PC-3 (cell line): ENCODE results near the gene NLRP6. TPM values are rescaled to one million over a fixed set of nuclear protein-coding genes. Genes with fewer than 3 reads are reported as not detected.

Source experiments
- ATAC-seq: fragments of 200-7000 bp; cut with Tn5 transposase; 2 replicates; pipeline ENCODE4 v1.9.1; 2020; ENCODE audit warnings: mild to moderate bottlenecking, moderate library complexity
- BruUV-seq: library from RNA; stranded (reverse); fragments of 400-500 nt; replicated peaks from 2 replicates; lab custom pipeline; 2021; lab: Mats Ljungman, UMichigan
- CTCF ChIA-PET: fragments of 300-600 bp; sonication (Branson Sonifier 250); formaldehyde crosslinking; loops from one replicate; lab custom pipeline; 2022; ENCODE audit warnings: antibody characterized with exemption; lab: Charles Lee
- POLR2A ChIA-PET: fragments of 300-600 bp; sonication (Branson Sonifier 250); formaldehyde crosslinking; loops from one replicate; lab custom pipeline; 2022; ENCODE audit warnings: antibody characterized with exemption; ENCODE audit not compliant: unreplicated experiment; lab: Charles Lee
- DNase-seq: peaks from one replicate; pipeline ENCODE4 v3.0.0-alpha.2; 2015
- H2AFZ ChIP-seq: fragments of 300-600 bp; sonication (generic); 2 replicates; pipeline ENCODE4 v1.6.0; 2016; ENCODE audit warnings: antibody characterized with exemption, low read length
- H3F3A ChIP-seq: fragments of 300-600 bp; sonication (generic); one replicate; pipeline ENCODE4 v1.6.0; 2017; ENCODE audit warnings: antibody characterized with exemption, low read length, control low read depth, mild to moderate bottlenecking; ENCODE audit not compliant: unreplicated experiment
- H3K27ac ChIP-seq: fragments of 300-600 bp; sonication (generic); 2 replicates; pipeline ENCODE4 v1.5.1; 2016; ENCODE audit warnings: mild to moderate bottlenecking, low read length
- H3K27me3 ChIP-seq: fragments of 300-600 bp; sonication (generic); 2 replicates; pipeline ENCODE4 v1.6.1; 2016; ENCODE audit warnings: low read length, mixed read lengths
- H3K36me3 ChIP-seq: fragments of 300-600 bp; sonication (generic); 2 replicates; pipeline ENCODE4 v1.6.1; 2016; ENCODE audit warnings: low read depth, mixed run types, low read length, mixed read lengths
- H3K4me1 ChIP-seq: fragments of 300-600 bp; sonication (generic); 2 replicates; pipeline ENCODE4 v1.5.1; 2016; ENCODE audit warnings: low read length; ENCODE audit not compliant: insufficient read depth
- H3K4me2 ChIP-seq: fragments of 300-600 bp; sonication (generic); 2 replicates; pipeline ENCODE4 v1.6.0; 2016; ENCODE audit warnings: low read length
- H3K4me3 ChIP-seq: fragments of 300-600 bp; sonication (generic); 2 replicates; pipeline ENCODE4 v1.5.1; 2016; ENCODE audit warnings: mild to moderate bottlenecking, low read length, mixed read lengths
- H3K79me2 ChIP-seq: fragments of 300-600 bp; sonication (generic); 2 replicates; pipeline ENCODE4 v1.6.1; 2017; ENCODE audit warnings: low read length, mixed read lengths
- H3K9ac ChIP-seq: fragments of 300-600 bp; sonication (generic); 2 replicates; pipeline ENCODE4 v1.6.0; 2016; ENCODE audit warnings: mild to moderate bottlenecking, low read length
- H3K9me2 ChIP-seq: fragments of 300-600 bp; sonication (generic); replicated peaks from 2 replicates; pipeline ENCODE4 v1.6.1; 2016; ENCODE audit warnings: mixed run types, low read length, mixed read lengths
- H3K9me3 ChIP-seq: fragments of 300-600 bp; sonication (generic); 2 replicates; pipeline ENCODE4 v1.6.1; 2016; ENCODE audit warnings: low read length, mixed read lengths
- H4K20me1 ChIP-seq: fragments of 300-600 bp; sonication (generic); 2 replicates; pipeline ENCODE4 v1.6.1; 2016; ENCODE audit warnings: low read length, mixed read lengths
- EZH2 ChIP-seq: fragments of 300-600 bp; sonication (generic); IDR thresholded peaks from one replicate; pipeline ENCODE4 v1.6.1; 2017; ENCODE audit warnings: antibody characterized with exemption, mild to moderate bottlenecking, low read length; ENCODE audit not compliant: unreplicated experiment
- EZH2phosphoT487 ChIP-seq: fragments of 300-600 bp; sonication (generic); IDR thresholded peaks from 2 replicates; pipeline ENCODE4 v1.6.1; 2018; ENCODE audit warnings: mild to moderate bottlenecking, antibody characterized with exemption, low read length, borderline replicate concordance
- intact Hi-C: fragments of 100-400 bp; cut with micrococcal nuclease; formaldehyde crosslinking; loops from 2 replicates; pipeline ENCODE4 v1.9.0; 2023
- total RNA-seq: library from RNA; depleted of rRNA; stranded (reverse); fragments of >200 nt; gene quantifications from 2 replicates; pipeline ENCODE4 v1.2.3, GENCODE V29; 2014
- TF ChIP-seq, protein P1 (sequence below): fragments of 300-600 bp; sonication (generic); conservative IDR thresholded peaks from 2 replicates; pipeline ENCODE4 v1.5.1; 2017; ENCODE audit warnings: antibody characterized with exemption, low read depth, mild to moderate bottlenecking, low read length

The NLRP6 gene
- total RNA-seq, 1 experiment from 2014 or later = not detected

DNA sequence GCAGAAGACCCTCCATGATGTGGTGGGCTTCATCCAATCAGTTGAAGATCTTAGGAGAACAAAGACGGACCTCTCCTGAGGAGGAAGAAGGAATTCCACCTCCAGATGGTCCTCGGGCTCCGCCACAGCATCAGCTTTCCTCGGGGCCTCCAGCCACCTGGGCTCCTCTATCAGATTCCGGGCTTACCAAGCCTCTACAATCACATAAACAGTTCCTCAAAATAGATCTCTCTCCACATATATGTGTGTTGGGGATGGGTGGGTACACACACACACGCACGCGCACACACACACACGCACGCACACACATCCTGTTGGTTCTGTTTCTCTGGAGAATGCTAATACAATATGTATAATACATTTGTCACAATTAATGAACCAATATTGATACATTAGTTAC is 18.8 kb upstream of the NLRP6 start:
- no peaks in the 10 kb centered on the region for H3K27me3 ChIP-seq
- TF ChIP-seq EZH2 (no peak), EZH2phosphoT487 (no peak)
- TF ChIP-seq, protein P1, sequence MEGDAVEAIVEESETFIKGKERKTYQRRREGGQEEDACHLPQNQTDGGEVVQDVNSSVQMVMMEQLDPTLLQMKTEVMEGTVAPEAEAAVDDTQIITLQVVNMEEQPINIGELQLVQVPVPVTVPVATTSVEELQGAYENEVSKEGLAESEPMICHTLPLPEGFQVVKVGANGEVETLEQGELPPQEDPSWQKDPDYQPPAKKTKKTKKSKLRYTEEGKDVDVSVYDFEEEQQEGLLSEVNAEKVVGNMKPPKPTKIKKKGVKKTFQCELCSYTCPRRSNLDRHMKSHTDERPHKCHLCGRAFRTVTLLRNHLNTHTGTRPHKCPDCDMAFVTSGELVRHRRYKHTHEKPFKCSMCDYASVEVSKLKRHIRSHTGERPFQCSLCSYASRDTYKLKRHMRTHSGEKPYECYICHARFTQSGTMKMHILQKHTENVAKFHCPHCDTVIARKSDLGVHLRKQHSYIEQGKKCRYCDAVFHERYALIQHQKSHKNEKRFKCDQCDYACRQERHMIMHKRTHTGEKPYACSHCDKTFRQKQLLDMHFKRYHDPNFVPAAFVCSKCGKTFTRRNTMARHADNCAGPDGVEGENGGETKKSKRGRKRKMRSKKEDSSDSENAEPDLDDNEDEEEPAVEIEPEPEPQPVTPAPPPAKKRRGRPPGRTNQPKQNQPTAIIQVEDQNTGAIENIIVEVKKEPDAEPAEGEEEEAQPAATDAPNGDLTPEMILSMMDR = no peak
- H3K9ac ChIP-seq = no peak overlapping the region
- H3K79me2 ChIP-seq = no peaks in the 10 kb centered on the region
- no peak overlapping the region for H3K4me3 ChIP-seq
- no peak for ATAC-seq
- H3K36me3 ChIP-seq = no peaks in the 10 kb centered on the region
- ChIA-PET CTCF (no interaction called here), POLR2A (no interaction called here)
- DNase-seq = no peak
- BruUV-seq = no TSS peak
- H3K4me2 ChIP-seq = no peak overlapping the region
- H3K4me1 ChIP-seq = no peaks in the 10 kb centered on the region
- no peaks in the 10 kb centered on the region for H4K20me1 ChIP-seq
- no peaks in the 10 kb centered on the region for H3F3A ChIP-seq
- no peaks in the 10 kb centered on the region for H3K9me2 ChIP-seq
- no peaks in the 10 kb centered on the region for H3K9me3 ChIP-seq
- H3K27ac ChIP-seq = no peak overlapping the region
- intact Hi-C loops = no loop called here
- H2AFZ ChIP-seq = no peak overlapping the region

DNA sequence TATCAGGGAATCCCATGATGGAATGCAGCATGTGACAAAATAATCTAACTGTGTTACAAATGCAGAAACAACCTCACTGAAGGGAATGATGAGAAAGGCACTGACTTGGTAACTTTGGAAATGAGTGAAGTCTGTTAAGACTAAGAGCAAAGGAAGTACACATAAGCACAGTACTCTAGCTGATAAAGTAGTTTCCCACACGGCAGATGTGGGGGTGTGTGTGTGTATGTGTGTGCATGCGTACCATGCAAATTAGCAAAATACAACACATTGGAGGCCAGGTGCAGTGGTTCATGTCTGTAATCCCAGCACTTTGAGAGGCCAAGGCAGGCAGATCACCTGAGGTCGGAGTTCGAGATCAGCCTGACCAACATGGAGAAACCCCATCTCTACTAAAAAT is 16.6 kb upstream of the NLRP6 start:
- Histone ChIP-seq H3K27me3 (no peaks in the 10 kb centered on the region), H3K36me3 (no peaks in the 10 kb centered on the region), H3K27ac (no peak overlapping the region), H3K9me2 (no peaks in the 10 kb centered on the region), H3K4me1 (no peaks in the 10 kb centered on the region), H2AFZ (no peak overlapping the region), H3K79me2 (no peaks in the 10 kb centered on the region), H3K9me3 (no peaks in the 10 kb centered on the region), H3K9ac (no peak overlapping the region), H3K4me2 (no peak overlapping the region), H3K4me3 (no peak overlapping the region), H3F3A (no peaks in the 10 kb centered on the region), H4K20me1 (no peaks in the 10 kb centered on the region)
- ATAC-seq (no peak), DNase-seq (no peak)
- ChIA-PET POLR2A (no interaction called here), CTCF (no interaction called here)
- TF ChIP-seq, protein P1 = no peak
- TF ChIP-seq EZH2phosphoT487 (no peak), EZH2 (no peak)
- BruUV-seq = no TSS peak
- intact Hi-C loops = no loop called here

DNA sequence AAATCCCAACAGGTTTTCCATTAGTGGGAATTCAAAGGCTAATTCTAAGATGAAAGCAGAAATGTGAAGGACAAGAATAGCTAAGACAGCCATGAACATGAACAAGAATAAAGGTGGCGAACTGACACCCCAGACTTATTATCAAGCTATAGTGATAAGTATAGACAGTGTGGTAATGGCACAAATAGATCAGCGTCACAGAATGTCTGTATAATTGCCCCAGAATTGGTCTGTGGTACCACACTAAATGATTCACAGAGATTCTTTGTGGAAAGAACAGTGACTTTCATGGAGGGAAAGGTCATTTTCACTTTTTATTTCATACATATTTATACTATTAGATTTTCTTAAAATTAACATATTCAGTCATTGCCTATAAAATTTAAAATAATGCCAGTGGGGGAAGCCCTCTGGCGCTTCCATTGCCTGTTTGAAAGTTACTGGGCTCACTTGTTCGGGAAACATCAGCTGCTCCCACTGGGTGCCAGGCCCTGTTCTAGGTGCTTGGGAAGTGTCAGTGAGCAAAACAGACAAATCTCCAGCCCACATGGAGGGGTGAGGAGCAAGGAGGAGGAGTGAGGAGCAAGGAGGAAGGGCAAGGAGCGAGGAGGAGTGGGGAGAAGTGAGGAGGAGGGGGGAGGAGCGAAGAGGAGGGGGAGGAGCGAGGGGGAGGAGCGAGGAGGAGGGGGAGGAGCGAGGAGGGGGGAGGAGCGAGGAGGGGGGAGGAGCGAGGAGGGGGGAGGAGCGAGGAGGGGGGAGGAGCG is 11.3 kb upstream of the NLRP6 start:
- Histone ChIP-seq H3K27ac (no peak overlapping the region), H3F3A (no peaks in the 10 kb centered on the region), H3K9me3 (no peaks in the 10 kb centered on the region), H3K4me2 (no peak overlapping the region), H3K79me2 (no peaks in the 10 kb centered on the region), H3K9ac (no peak overlapping the region), H3K36me3 (no peaks in the 10 kb centered on the region), H2AFZ (no peak overlapping the region; the same call in 1 of the 2 replicates), H3K4me3 (no peak overlapping the region), H3K27me3 (no peaks in the 10 kb centered on the region), H3K9me2 (no peaks in the 10 kb centered on the region), H3K4me1 (peaks cover 4% of the 10 kb centered on the region), H4K20me1 (no peaks in the 10 kb centered on the region)
- intact Hi-C loops = no loop called here
- ChIA-PET POLR2A (interaction anchor here (0.6 kb wide), 1 partner anchor 60 kb away, joined by 3 read pairs; the partner anchor contains the start of gene BET1L), CTCF (no interaction called here)
- peak; percentile 12 for DNase-seq
- TF ChIP-seq, protein P1 = no peak
- TF ChIP-seq EZH2 (no peak), EZH2phosphoT487 (no peak)
- no peak; the same call in 1 of the 2 replicates for ATAC-seq
- no TSS peak for BruUV-seq
